A673 (cell line): ENCODE measurements around the gene PCDHB16.

Source experiments
- CTCF ChIP-seq: fragments of 300-800, 200-600 bp; sonication (generic); conservative IDR thresholded peaks from 2 replicates; pipeline ENCODE4 v1.5.1; 2017; ENCODE audit warnings: low read depth, mild to moderate bottlenecking, antibody characterized with exemption, low read length, moderate library complexity, mixed read lengths
- EZH2 ChIP-seq: fragments of 200-600 bp; sonication (generic); IDR thresholded peaks from 2 replicates; pipeline ENCODE4 v1.6.1; 2017; ENCODE audit warnings: borderline replicate concordance, low read depth, mild to moderate bottlenecking, mixed read lengths, antibody characterized with exemption, low read length; ENCODE audit not compliant: poor library complexity, severe bottlenecking

GRCh38 chr5:141135718-141136266, 46.4 kb upstream of the PCDHB16 start:
- TF ChIP-seq EZH2, result no peak
- no peak for TF ChIP-seq CTCF
